ENCODE measurements around the gene PRKN. TPM values are rescaled to one million over a fixed set of nuclear protein-coding genes. Genes with fewer than 3 reads are reported as not detected.

Gene PRKN
- total and polyA plus RNA-seq, 2 experiments from 2014 or later: 0.10 to 0.84 TPM

- no peaks in the 10 kb centered on the region for H3K4me1 Mint-ChIP-seq
- H3K27ac Mint-ChIP-seq: no peak overlapping the region
- H3F3A ChIP-seq (replicated peaks; ENCODE audit: low read depth): no peaks in the 10 kb centered on the region
- TF ChIP-seq ZNF114 (CRISPR knock-in tag; IDR thresholded peaks at IDR 0.05) (no peak), REST (IDR thresholded peaks at IDR 0.05; ENCODE audit: unreplicated experiment) (no peak), ETS1 (IDR thresholded peaks at IDR 0.05) (no peak), POLR2AphosphoS5 (IDR thresholded peaks at IDR 0.05; ENCODE audit: low read depth) (no peak)
- H3K36me3 Mint-ChIP-seq (ENCODE audit: low read depth): no peaks in the 10 kb centered on the region
- H3K27me3 Mint-ChIP-seq (ENCODE audit: insufficient read depth, low read depth, poor library complexity): peaks cover 4% of the 10 kb centered on the region
- H3K4me1 ChIP-seq (ENCODE audit: insufficient read depth): no peaks in the 10 kb centered on the region
- no peaks in the 10 kb centered on the region for H4K20me1 ChIP-seq (replicated peaks; ENCODE audit: insufficient read depth)
- no peak for DNase-seq (ENCODE audit: low spot score)
- H3K36me3 ChIP-seq (ENCODE audit: insufficient read depth): no peaks in the 10 kb centered on the region
- no peak overlapping the region for H2AFZ ChIP-seq
- H3K4me3 ChIP-seq: no peak overlapping the region
- no peaks in the 10 kb centered on the region for H3K9me2 ChIP-seq (ENCODE audit: insufficient read depth)
- H3K4me3 Mint-ChIP-seq: no peak overlapping the region
- no peaks in the 10 kb centered on the region for H3K79me2 ChIP-seq (replicated peaks; ENCODE audit: insufficient read depth)
- ATAC-seq: no peak
- H3K4me2 ChIP-seq: no peak overlapping the region
- H3K9me3 Mint-ChIP-seq: no peaks in the 10 kb centered on the region
- H3K27me3 ChIP-seq (ENCODE audit: insufficient read depth): no peaks in the 10 kb centered on the region
- no peak overlapping the region for H3K27ac ChIP-seq (ENCODE audit: low read depth)
Observed at GRCh38 chr6:161647234-161647633, 1080.3 kb downstream of the PRKN start.

- Mint-ChIP-seq H3K9me3 (peaks cover 1% of the 10 kb centered on the region), H3K27me3 (ENCODE audit: insufficient read depth, low read depth, poor library complexity) (peaks cover 3% of the 10 kb centered on the region), H3K4me1 (peaks cover 16% of the 10 kb centered on the region), H3K4me3 (no peak overlapping the region), H3K36me3 (ENCODE audit: low read depth) (peaks cover under 1% of the 10 kb centered on the region; the same call in 2 of the 3 replicates), H3K27ac (no peak overlapping the region)
- H2AFZ ChIP-seq: no peak overlapping the region
- H3K36me3 ChIP-seq (ENCODE audit: insufficient read depth): no peaks in the 10 kb centered on the region
- H3K27me3 ChIP-seq (ENCODE audit: insufficient read depth): no peaks in the 10 kb centered on the region
- DNase-seq (ENCODE audit: low spot score): no peak
- H3K9me2 ChIP-seq (ENCODE audit: insufficient read depth): no peaks in the 10 kb centered on the region
- H3K4me3 ChIP-seq: no peak overlapping the region
- no peaks in the 10 kb centered on the region for H4K20me1 ChIP-seq (replicated peaks; ENCODE audit: insufficient read depth)
- no peak for ATAC-seq
- H3F3A ChIP-seq (replicated peaks; ENCODE audit: low read depth): no peaks in the 10 kb centered on the region
- H3K4me1 ChIP-seq (ENCODE audit: insufficient read depth): no peaks in the 10 kb centered on the region; the same call in 1 of the 2 replicates
- no peak overlapping the region for H3K4me2 ChIP-seq
- H3K79me2 ChIP-seq (replicated peaks; ENCODE audit: insufficient read depth): no peaks in the 10 kb centered on the region
- no peak overlapping the region for H3K27ac ChIP-seq (ENCODE audit: low read depth)
- no peak for TF ChIP-seq ZNF462 (CRISPR knock-in tag; IDR thresholded peaks at IDR 0.05)
- no peak for TF ChIP-seq POLR2AphosphoS5 (IDR thresholded peaks at IDR 0.05; ENCODE audit: low read depth)
- no peak for TF ChIP-seq CREB1 (CRISPR knock-in tag; IDR thresholded peaks at IDR 0.05; ENCODE audit: low read depth)
- TF ChIP-seq NANOG (IDR thresholded peaks at IDR 0.05; ENCODE audit: borderline replicate concordance): no peak
- TF ChIP-seq EZH2 (IDR thresholded peaks at IDR 0.05; ENCODE audit: low read depth, unreplicated experiment): no peak
- TF ChIP-seq ZNF331 (CRISPR knock-in tag; IDR thresholded peaks at IDR 0.05; ENCODE audit: low read depth): no peak
- no peak for TF ChIP-seq STAT1 (IDR thresholded peaks at IDR 0.05; ENCODE audit: unreplicated experiment)
- TF ChIP-seq EZH2phosphoT487 (IDR thresholded peaks at IDR 0.05; ENCODE audit: unreplicated experiment): no peak
- TF ChIP-seq ZNF114 (CRISPR knock-in tag; IDR thresholded peaks at IDR 0.05): no peak
Observed at GRCh38 chr6:161644521-161644920, 1083.0 kb downstream of the PRKN start.

Measured in GM23338 (cell line).